Stimulated activated CD4-positive, alpha-beta T cell treated with anti-CD3 and anti-CD28 coated beads, TNF-alpha, amount 100 ng/mL, for 1 hour (primary cell): Measurements from ENCODE around the gene BCO2.
"Not testable (repeated sequence)": the region's sequence is repeated elsewhere in the genome, so short reads cannot be mapped to it uniquely, and the experiment has no call there.

Experiments used
- DNase-seq, 3 donors: peaks; one replicate each; pipeline ENCODE4 v3.0.0-alpha.2; 2020; ENCODE audit warnings: low read depth in 3 of 3, low spot score in 1 of 3

BCO2 gene

DNA sequence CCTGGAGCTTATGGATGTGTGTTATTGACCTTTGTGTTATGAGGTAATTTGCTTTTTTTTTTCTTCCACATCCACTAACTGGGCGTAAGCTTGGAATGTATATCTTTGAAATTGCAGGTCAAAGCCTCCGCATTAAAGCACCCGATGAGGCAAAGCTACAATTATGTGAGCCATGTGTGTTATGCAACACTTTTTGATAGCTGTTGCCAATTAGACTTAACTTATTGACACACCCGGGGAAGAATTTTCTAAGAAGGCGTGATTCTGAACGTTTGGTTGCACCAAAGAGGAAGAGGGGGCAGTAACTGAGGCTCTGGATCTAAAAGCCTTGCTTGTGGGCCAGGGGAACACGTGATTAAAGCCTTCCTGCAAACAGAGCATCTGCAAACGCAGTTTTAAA, 8.8 kb upstream of the BCO2 start:
- DNase-seq = no peak

DNA sequence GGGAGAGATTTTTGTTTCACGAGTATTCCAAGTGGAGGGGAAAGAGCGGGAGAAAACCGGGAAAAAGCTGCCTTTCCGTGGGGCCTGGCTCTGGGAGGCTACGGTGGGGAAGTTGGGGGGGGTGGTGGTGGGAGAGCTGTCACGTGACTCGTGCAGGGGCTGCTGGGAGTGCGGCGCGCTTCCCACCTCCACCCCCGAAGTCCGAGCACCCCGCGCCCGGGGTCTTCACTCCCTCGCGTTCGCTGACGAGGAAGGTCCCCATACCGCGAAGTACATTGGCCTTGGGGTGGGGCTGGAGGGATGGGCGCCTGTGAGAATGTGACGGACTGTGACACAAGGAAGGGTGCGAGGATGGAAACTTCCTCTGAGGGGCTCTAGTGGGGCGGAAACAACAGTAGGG, 8.2 kb upstream of the BCO2 start, which contains the start of gene TEX12:
Gene TEX12 (plus strand): TSS at position 228 of the 400 bp plus-strand sequence. CDS start 1,897 bp downstream, outside the sequence.
- no peak for DNase-seq

DNA sequence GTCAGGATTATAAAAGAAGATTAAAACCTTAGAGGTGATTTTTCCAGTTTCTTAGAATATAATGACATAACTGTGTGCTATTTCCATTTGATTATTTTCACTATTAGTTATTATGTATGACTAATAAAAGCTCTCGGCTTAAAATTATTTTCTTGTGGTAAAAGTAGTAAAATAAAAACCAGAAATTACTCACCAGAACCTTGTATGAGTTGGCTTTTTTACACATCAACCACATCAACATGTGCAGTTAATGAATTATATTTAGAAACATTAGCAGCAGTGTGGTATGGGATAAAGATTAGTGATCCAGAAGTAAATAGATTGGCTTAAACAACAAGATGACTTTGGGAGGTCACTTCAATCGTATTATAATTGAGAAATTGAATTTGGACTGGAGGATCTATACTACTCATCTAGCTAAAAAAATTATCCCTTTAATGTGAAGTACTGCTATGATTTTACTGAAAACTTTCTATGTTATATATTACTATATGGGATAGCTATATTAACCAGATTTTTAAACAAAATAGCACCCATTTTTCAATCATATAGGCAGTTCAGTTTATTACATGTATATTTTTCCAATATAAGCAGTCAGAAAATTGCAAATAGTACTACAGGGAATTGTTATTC, 2.8 kb upstream of the BCO2 start:
- no peak for DNase-seq

- DNase-seq = no peak
These were observed 2.2 kb upstream of the BCO2 start for GRCh38 chr11:112173152-112173551.

DNA sequence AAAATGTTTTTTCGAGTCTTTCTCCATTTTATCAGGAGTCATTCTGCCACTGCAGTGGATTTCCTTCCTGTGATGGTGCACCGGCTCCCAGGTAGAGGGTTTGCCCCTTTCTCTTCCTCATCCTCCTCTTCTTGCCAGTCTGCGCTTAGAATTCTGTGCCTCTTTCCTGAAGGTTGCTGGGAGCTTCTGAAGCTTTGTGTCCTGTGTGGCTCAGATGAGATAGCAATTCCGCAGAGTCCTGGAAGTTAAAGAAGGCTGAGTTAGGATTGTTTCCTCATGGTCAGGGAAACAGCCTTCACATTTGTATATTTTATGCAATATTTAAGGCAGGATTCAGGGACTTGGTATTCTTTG, 264 bp downstream of the BCO2 start:
- no peak for DNase-seq

- DNase-seq = no peak
These were observed 765 bp downstream of the BCO2 start for GRCh38 chr11:112176077-112176476.

DNA sequence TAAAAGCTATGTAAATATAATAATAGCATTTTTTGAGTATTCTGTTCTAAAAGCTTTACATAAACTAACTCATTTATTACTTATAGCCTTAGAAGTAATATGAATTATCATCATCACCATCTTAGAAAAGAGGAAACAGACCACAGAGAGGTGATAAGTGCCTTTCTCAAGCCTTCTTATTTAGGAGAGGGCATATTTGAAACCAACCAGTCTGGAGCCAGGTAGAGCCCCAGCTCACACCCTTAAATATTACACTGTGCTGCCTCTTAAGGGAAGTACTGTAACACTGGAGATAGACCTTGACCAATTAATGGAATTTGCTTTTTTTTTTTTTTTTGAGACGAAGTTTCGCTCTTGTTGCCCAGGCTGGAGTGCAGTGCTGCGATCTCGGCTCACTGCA, 2.3 kb downstream of the BCO2 start:
- no peak for DNase-seq

- DNase-seq = no peak
These were observed 3.1 kb downstream of the BCO2 start for GRCh38 chr11:112178428-112178827.

DNA sequence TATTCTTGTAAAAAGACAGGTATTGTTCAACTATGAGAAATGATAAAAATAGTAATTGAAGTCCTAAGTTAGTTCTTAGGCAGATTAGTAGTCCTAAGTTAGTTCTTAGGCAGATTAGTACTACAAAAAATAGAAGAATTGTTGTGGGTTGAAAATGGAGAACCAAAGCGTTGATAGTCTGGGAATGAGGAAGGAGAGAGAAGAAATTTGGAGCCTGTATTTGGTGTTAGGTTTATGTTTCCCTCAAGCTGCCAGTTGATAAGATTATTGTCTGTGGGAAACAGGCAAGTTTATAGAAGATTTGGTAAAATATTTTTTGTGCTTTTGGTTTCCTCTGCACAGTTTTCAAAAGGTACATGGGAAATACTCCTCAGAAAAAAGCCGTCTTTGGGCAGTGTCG, 3.6 kb downstream of the BCO2 start:
- DNase-seq = no peak

DNA sequence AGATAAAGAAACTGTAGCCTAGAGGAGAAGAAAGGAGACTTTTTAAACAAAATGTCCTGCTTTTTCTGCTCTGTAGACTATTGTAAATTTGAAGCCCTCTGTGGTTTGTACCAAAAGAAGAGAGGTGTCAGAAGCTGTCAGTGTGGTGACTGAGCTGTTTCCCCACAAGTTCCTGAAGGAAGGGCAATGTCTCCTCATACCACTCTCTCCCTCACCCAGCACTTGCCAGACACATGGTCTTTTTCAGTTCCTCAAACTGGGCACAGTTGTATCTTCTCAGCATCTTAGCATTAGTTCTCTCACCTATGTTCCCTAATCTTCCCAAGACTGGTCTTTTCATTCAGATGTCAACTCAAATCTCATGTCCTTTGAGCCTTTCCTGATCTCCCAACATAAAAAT, 4.3 kb downstream of the BCO2 start:
- no peak for DNase-seq

DNA sequence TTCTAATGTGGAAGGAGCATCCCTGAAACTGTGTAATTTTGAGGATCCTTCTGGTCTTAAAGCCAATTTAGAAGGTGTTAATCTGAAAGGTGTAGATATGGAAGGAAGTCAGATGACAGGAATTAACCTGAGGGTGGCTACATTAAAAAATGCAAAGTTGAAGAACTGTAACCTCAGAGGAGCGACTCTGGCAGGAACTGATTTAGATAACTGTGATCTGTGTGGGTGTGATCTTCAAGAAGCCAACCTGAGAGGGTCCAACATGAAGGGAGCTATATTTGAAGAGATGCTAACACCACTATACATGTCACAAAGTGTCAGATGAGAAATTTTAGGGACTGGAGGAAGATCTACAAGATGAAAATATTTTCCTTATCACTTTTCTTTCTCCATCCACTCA, 7.6 kb downstream of the BCO2 start:
- DNase-seq = no peak

DNA sequence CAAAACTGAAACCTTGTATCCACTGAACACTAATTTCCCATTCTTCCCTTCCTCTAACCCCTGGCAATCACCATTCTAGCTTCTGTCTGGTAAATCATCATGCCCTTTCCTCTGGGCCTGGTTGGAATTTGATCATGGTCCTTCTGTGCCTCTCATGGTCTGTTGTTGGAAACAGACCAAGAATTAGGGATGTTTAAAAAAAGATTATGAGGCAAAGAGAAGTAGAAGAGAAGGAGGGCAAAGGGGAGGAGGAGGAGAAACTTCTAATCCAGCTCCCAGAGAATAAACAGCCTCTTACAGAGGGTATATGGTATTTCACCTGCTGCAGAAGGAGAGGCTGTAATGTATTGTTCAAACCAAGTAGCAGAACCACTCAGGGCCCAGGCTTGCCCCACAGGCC, 10.6 kb downstream of the BCO2 start:
- no peak for DNase-seq

DNA sequence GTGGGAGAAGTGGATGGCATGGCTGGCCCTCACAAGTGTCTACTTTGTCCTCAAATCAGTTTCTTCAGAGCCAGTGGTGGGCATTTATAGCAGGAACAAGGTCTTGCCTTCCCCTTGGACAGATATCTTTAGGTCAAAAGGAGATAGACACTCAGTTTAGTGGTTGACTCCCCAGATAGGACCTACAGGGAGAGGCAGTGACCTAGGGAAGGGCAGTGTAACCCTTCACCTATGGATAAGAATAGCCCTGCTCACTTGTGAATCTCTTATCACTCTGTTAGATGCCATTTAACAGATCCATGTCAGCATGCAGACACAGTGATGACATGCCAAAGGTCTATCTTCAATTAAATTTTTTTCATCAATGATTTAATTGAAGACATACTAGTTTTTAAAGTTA, 11.0 kb downstream of the BCO2 start:
- DNase-seq = no peak

GRCh38 chr11:112195113-112195512, 19.8 kb downstream of the BCO2 start:
- not testable (repeated sequence) for DNase-seq

DNA sequence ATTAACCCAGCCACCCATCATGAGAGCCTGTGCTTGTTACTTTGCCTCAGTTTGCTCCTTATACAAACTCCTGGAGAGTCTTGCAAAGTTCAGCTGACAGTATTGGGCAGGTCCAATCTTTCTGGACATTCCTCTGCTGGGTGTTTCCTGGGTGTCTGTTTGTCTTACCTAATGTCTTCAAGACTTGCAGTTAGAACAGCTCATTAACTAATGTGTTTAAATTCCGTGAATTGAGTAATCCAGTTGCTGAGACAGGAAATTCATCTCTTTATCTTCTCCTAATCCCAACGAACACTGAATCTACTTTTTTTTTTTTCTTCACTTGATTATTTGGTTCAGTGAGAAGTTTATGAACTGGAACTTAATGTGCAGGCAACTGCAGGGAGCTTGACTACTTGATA, 20.6 kb downstream of the BCO2 start:
- no peak for DNase-seq

- no peak for DNase-seq
These were observed 21.3 kb downstream of the BCO2 start for GRCh38 chr11:112196519-112197087.

- not testable (repeated sequence) for DNase-seq
These were observed 23.8 kb downstream of the BCO2 start for GRCh38 chr11:112199101-112199500.

DNA sequence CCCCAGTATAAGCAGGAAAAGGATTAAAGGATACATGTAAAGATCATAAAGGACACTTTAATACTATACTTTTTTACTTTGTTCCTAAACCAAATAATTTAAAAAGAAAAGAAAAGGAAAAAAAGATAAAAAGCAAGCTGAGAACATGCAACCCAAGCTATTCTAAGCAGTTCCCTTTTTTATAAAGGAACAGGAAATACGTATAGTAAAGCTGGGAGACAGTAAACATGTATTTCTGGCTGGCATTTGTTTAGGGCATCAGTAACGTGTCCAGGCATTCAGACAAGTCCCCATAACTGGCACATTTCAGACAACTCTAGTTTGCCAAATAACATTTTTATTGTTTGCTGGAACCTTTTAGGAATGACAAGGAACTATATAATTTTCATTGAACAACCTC, 24.9 kb downstream of the BCO2 start:
- DNase-seq = no peak

GRCh38 chr11:112206071-112206470, 30.8 kb downstream of the BCO2 start:
- DNase-seq = no peak

GRCh38 chr11:112210890-112211289, 35.6 kb downstream of the BCO2 start:
- DNase-seq = no peak

DNA sequence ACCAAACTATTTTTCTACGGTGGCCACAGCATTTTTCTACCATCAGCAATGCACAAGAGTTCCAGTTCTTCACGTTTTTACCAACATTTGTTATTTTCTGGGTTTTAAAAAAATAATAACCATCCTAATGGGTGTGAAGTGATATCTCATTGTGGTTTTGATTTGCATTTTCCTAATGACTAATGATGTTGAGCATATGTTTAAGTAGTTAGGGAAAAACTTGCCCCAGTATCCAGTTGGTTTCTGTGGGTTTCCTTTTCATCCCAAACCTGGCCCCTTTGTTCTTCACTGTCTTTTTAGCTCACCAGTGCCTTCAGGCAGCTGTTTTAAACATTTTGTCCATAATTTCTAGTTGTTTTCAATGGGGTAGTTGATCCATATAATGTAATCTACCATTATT, 36.2 kb downstream of the BCO2 start:
- DNase-seq = no peak

GRCh38 chr11:112212290-112212689, 37.0 kb downstream of the BCO2 start:
- no peak for DNase-seq

GRCh38 chr11:112212710-112213109, 37.4 kb downstream of the BCO2 start:
- no peak for DNase-seq
